ENCODE measurements around the gene KLF6. TPM values are rescaled to one million over a fixed set of nuclear protein-coding genes. Genes with fewer than 3 reads are reported as not detected.
A peak's percentile ranks its signal among the peaks of the same experiment; 100 is the strongest.

KLF6 gene
- total and polyA plus RNA-seq, 2 of the 4 experiments (the other 2 are of a cell fraction), result 69.0 to 123 TPM

DNA sequence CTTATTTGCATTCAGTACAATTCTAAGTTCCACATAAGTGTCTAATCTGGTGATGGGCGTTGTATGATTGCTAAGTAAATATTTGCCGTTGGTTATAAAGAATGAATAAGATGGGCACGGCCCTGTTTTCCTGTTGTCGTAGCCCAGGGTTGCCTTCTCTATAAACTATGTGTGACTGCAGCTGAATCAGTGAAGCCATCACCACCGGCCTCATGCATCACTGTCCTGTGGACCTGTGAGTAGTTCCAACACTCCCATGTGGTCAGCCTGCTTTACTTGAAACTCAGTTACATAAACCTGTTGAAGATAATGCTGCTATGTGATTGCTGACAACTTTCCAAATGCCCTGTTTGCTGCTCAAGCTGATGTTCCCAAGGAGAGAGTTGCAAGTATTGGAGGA, 21.6 kb upstream of the KLF6 start:
- Histone ChIP-seq H3K14ac (replicated peaks; ENCODE audit: low read depth, low read length) (peak overlapping the region; percentile 65), H2BK5ac (ENCODE audit: low read depth, low read length, poor library complexity, severe bottlenecking) (peak overlapping the region; percentile 89), H3K23ac (ENCODE audit: low read depth, low read length) (peak overlapping the region; percentile 77; the same call in 1 of the 2 replicates), H3K4me2 (ENCODE audit: low read depth, low read length) (peak overlapping the region; percentile 3), H3K79me1 (ENCODE audit: low read depth in 1 of 2, low read length in 2 of 2) (peaks cover 0 to 32% of the 10 kb centered on the region in 2 experiments; a peak in 3 of 4 replicates), H4K5ac (ENCODE audit: low read depth, low read length) (peak overlapping the region; percentile 1; the same call in 1 of the 2 replicates), H3K9me1 (ENCODE audit: insufficient read depth, low read length) (peaks cover 34% of the 10 kb centered on the region), H3K27me3 (ENCODE audit: control insufficient read depth, insufficient read depth, low read length) (no peaks in the 10 kb centered on the region), H2BK120ac (ENCODE audit: low read depth, low read length) (peak overlapping the region; percentile 70), H2BK15ac (ENCODE audit: low read depth, low read length) (peak overlapping the region; percentile 3; the same call in 2 of the 3 replicates), H3K36me3 (ENCODE audit: control insufficient read depth, insufficient read depth, low read length) (no peaks in the 10 kb centered on the region), H4K8ac (ENCODE audit: low read depth in 2 of 2, low read length in 2 of 2) (peak overlapping the region in 1 of 2 experiments; percentile 71; a peak in 3 of 4 replicates), H3K4me1 (ENCODE audit: control insufficient read depth, insufficient read depth, low read length) (peaks cover 30% of the 10 kb centered on the region), H3K4me3 (ENCODE audit: insufficient read depth, low read depth, low read length) (no peak overlapping the region), H3K9me3 (ENCODE audit: control insufficient read depth, insufficient read depth, low read length) (no peaks in the 10 kb centered on the region), H3K27ac (ENCODE audit: insufficient read depth, low read length) (peak overlapping the region; percentile 35), H2AK9ac (replicated peaks; ENCODE audit: low read depth, low read length, poor library complexity) (no peak overlapping the region), H3K18ac (ENCODE audit: low read depth, low read length) (peak overlapping the region; percentile 37), H4K91ac (ENCODE audit: insufficient read depth, low read depth, low read length) (peak overlapping the region; percentile 77), H3K4ac (ENCODE audit: low read depth, low read length) (peak overlapping the region; percentile 71), H3K56ac (ENCODE audit: extremely low read depth, insufficient read depth, low read length) (no peak overlapping the region), H2BK20ac (ENCODE audit: low read depth, low read length) (peak overlapping the region; percentile 76), H3K9ac (ENCODE audit: low read depth, low read length) (no peak overlapping the region), H2AFZ (replicated peaks; ENCODE audit: low read length, poor library complexity) (peak overlapping the region; percentile 25), H4K20me1 (ENCODE audit: insufficient read depth, low read length) (no peaks in the 10 kb centered on the region), H2AK5ac (ENCODE audit: low read depth, low read length) (peak overlapping the region; percentile 59)
- WGBS, 2 experiments (ENCODE audit: extremely low coverage in 2 of 2, insufficient read length in 1 of 2), result no CpG with 5 or more reads among the region's 5 CpGs
- POLR2A ChIA-PET (ENCODE audit: unreplicated experiment), result interaction anchor here (0.6 kb wide), 1 partner anchor 21 kb away, joined by 6 read pairs; the partner anchor contains the start of gene KLF6
- in situ Hi-C loops (cut with MboI; ENCODE audit: low sequenced_read_pairs) (loop anchor here (5.0 kb wide), 1 partner anchor 81 kb away; no protein-coding TSS in a partner anchor), dilution Hi-C loops (cut with HindIII; ENCODE audit: low sequenced_read_pairs, unreplicated experiment) (no loop called here), intact Hi-C loops (cut with micrococcal nuclease) (no loop called here)
- ATAC-seq (ENCODE audit: low read depth), result peak; percentile 56
- CTCF ChIA-PET, result interaction anchor here (0.5 kb wide), 1 partner anchor 138 kb away, joined by 4 read pairs; no protein-coding TSS in a partner anchor
- DNase-seq, result peak; percentile 94
- BruUV-seq (replicated peaks), result no TSS peak
- TF ChIP-seq POLR2A (IDR thresholded peaks at IDR 0.05; ENCODE audit: low read depth, low read length) (no peak), RFX5 (IDR thresholded peaks at IDR 0.05; ENCODE audit: low read depth, low read length) (no peak), NFE2L2 (IDR thresholded peaks at IDR 0.05; ENCODE audit: low read depth, low read length) (no peak), CEBPB (IDR thresholded peaks at IDR 0.05; ENCODE audit: low read depth, low read length) (peak; percentile 35; the same call in 1 of the 2 replicates), RAD21 (IDR thresholded peaks at IDR 0.05; ENCODE audit: low read length) (peak; percentile 20), MAZ (IDR thresholded peaks at IDR 0.05; ENCODE audit: borderline replicate concordance, low read depth, low read length) (no peak), CHD1 (IDR thresholded peaks at IDR 0.05; ENCODE audit: low read depth, low read length) (no peak), MXI1 (IDR thresholded peaks at IDR 0.05; ENCODE audit: borderline replicate concordance, low read depth, low read length) (no peak), BHLHE40 (IDR thresholded peaks at IDR 0.05; ENCODE audit: low read depth, low read length) (peak; percentile 46; the same call in 1 of the 2 replicates), MAFK (IDR thresholded peaks at IDR 0.05; ENCODE audit: low read depth, low read length) (0 out of 2 replicates have a peak, but pooled peaks have one; percentile 20), FOS (IDR thresholded peaks at IDR 0.05; ENCODE audit: low read depth, low read length) (peak; percentile 74), RCOR1 (IDR thresholded peaks at IDR 0.05; ENCODE audit: insufficient replicate concordance, low read length) (no peak), SMC3 (IDR thresholded peaks at IDR 0.05; ENCODE audit: low read depth, low read length) (0 out of 2 replicates have a peak, but pooled peaks have one; percentile 23)
- TF ChIP-seq, protein P1, sequence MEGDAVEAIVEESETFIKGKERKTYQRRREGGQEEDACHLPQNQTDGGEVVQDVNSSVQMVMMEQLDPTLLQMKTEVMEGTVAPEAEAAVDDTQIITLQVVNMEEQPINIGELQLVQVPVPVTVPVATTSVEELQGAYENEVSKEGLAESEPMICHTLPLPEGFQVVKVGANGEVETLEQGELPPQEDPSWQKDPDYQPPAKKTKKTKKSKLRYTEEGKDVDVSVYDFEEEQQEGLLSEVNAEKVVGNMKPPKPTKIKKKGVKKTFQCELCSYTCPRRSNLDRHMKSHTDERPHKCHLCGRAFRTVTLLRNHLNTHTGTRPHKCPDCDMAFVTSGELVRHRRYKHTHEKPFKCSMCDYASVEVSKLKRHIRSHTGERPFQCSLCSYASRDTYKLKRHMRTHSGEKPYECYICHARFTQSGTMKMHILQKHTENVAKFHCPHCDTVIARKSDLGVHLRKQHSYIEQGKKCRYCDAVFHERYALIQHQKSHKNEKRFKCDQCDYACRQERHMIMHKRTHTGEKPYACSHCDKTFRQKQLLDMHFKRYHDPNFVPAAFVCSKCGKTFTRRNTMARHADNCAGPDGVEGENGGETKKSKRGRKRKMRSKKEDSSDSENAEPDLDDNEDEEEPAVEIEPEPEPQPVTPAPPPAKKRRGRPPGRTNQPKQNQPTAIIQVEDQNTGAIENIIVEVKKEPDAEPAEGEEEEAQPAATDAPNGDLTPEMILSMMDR (conservative IDR thresholded peaks at IDR 0.05; ENCODE audit: low read depth, low read length), result no peak
- TF ChIP-seq, protein P2, sequence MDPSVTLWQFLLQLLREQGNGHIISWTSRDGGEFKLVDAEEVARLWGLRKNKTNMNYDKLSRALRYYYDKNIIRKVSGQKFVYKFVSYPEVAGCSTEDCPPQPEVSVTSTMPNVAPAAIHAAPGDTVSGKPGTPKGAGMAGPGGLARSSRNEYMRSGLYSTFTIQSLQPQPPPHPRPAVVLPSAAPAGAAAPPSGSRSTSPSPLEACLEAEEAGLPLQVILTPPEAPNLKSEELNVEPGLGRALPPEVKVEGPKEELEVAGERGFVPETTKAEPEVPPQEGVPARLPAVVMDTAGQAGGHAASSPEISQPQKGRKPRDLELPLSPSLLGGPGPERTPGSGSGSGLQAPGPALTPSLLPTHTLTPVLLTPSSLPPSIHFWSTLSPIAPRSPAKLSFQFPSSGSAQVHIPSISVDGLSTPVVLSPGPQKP (IDR thresholded peaks at IDR 0.05; ENCODE audit: borderline replicate concordance, low read depth, low read length), result no peak
